Pancreas (tissue), 10 donors: ENCODE data around the gene ANKS1B. TPM values are rescaled to one million over a fixed set of nuclear protein-coding genes. Genes with fewer than 3 reads are reported as not detected.
A peak's percentile ranks its signal among the peaks of the same experiment; 100 is the strongest.
"Not testable (repeated sequence)": the region's sequence is repeated elsewhere in the genome, so short reads cannot be mapped to it uniquely, and the experiment has no call there.

Experiments used
- ATAC-seq, 4 donors: fragments of 200-7000 bp; cut with Tn5 transposase; one replicate each; pipeline versions ENCODE4 v1.8.0 to v1.9.1; 2020; ENCODE audit warnings: mild to moderate bottlenecking in 4 of 4, moderate library complexity in 4 of 4
- DNase-seq, 6 donors: peaks; one replicate each; pipeline ENCODE4 v3.0.0-alpha.2; 2020
- FAIRE-seq: peaks from 2 replicates; lab custom pipeline; 2012; peaks lifted over from hg19 to GRCh38; lab: Jason Lieb, UNC
- H3K27ac ChIP-seq, 4 donors: fragments of 200-600 bp; sonication (generic); 1 replicate in 3 of 4; 2 replicates in 1 of 4; pipeline versions ENCODE4 v1.5.0 to v1.8.0; 2020
- H3K27me3 ChIP-seq, 4 donors: fragments of 200-600 bp; one replicate each; pipeline ENCODE4 v1.8.0; 2021
- H3K36me3 ChIP-seq, 3 donors: fragments of 200-600 bp; sonication (generic) in 1 of 3; one replicate each; pipeline versions ENCODE4 v1.5.0 to v1.8.0; 2020 to 2021
- H3K4me1 ChIP-seq, 3 donors: fragments of 200-600 bp; one replicate each; pipeline ENCODE4 v1.8.0; 2021
- H3K4me3 ChIP-seq, 4 donors: fragments of 200-600 bp; sonication (generic) in 2 of 4; one replicate each; pipeline versions ENCODE4 v1.5.0 to v1.8.0; 2020 to 2021
- H3K9me3 ChIP-seq, 4 donors: fragments of 200-600 bp; one replicate each; pipeline ENCODE4 v1.8.0; 2021
- CTCF ChIP-seq, 4 donors: fragments of 200-600 bp; sonication (generic) in 3 of 4; IDR thresholded peaks; one replicate each; pipeline versions ENCODE4 v1.5.0 to v1.8.0; 2021; ENCODE audit warnings: antibody characterized with exemption in 4 of 4
- WGBS, 2 donors: extraction: QIAGEN DNeasy Blood & Tissue Kit; methylation state at CpG; one replicate each; pipeline ENCODE4 v1.1.7; 2013; 5-methylcytosine and 5-hydroxymethylcytosine counted together
- intact Hi-C, 3 donors: fragments of 100-400 bp; cut with DNase I; formaldehyde crosslinking; loops; one replicate each; pipeline versions ENCODE4 v1.11.1 to v1.14.2; 2022
- polyA plus RNA-seq, 2 donors: library from polyadenylated mRNA; stranded (reverse); fragments of 200-250 nt; gene quantifications; one replicate each; pipeline ENCODE4 v1.2.3, GENCODE V29; 2013
- total RNA-seq, 6 donors: library from RNA; stranded (reverse); fragmentation: NEBNext Ultra II Directional in 4 of 6; extraction: Animal tissue kit (Norgen Biotek cat#: 25700) in 4 of 6; gene quantifications; one replicate each; pipeline versions ENCODE4 v1.2.1 to v1.2.4, GENCODE V29; 2021 to 2023
- donor health status: healthy with polysubstance abuse.
- donor health status: DM: no; HTN: no; CAD: no; lungs with moderate emphysema.
- donor health status: DM: no; HTN: no; CAD: no.
- donor health status: control.
- donor health status: control.
- donor health status: Bipolar disorder and iron deficiency.
- donor health status: DM: yes; HTN: yes; CAD: no.
- donor health status: DM: no; HTN: no; CAD: no.
- donor health status: DM: no; HTN: no; CAD: no.
- donor health status: DM: yes; HTN: yes; CAD: no.

ANKS1B gene
- total and polyA plus RNA-seq, 8 donors = 0.49 to 3.2 (median 1.9) TPM

- WGBS, 2 donors = 6 to 11% methylated on average over 1 of the region's 1 CpG
- H3K27ac ChIP-seq = no peak overlapping the region
- H3K36me3 ChIP-seq = no peaks in the 10 kb centered on the region
- no peaks in the 10 kb centered on the region for H3K27me3 ChIP-seq
- intact Hi-C loops = no loop called here
- H3K4me3 ChIP-seq = no peak overlapping the region
- no peak for TF ChIP-seq CTCF (IDR thresholded peaks at IDR 0.05)
- H3K4me1 ChIP-seq = no peaks in the 10 kb centered on the region
- no peak for FAIRE-seq
- no peak for ATAC-seq
- H3K9me3 ChIP-seq = no peaks in the 10 kb centered on the region
- no peak for DNase-seq
Measured at GRCh38 chr12:99330216-99330615, 654.5 kb downstream of the ANKS1B start.

GRCh38 chr12:99321210-99321609 is 663.5 kb downstream of the ANKS1B start:
- H3K4me3 ChIP-seq, intact Hi-C loops, H3K27me3 ChIP-seq, H3K36me3 ChIP-seq, H3K27ac ChIP-seq, H3K4me1 ChIP-seq, ATAC-seq, H3K9me3 ChIP-seq, FAIRE-seq: not testable (repeated sequence)
- WGBS, 2 donors = 77 to 82% methylated on average over 8 to 9 of the region's 9 CpGs
- peak in 2 of 6 donors; percentile 17 to 21 for DNase-seq

GRCh38 chr12:99311373-99311772 is 673.4 kb downstream of the ANKS1B start:
- H3K27ac ChIP-seq = no peak overlapping the region
- no peaks in the 10 kb centered on the region for H3K36me3 ChIP-seq
- DNase-seq (no peak), FAIRE-seq (no peak), ATAC-seq (no peak)
- no peaks in the 10 kb centered on the region for H3K27me3 ChIP-seq
- no peak overlapping the region for H3K4me3 ChIP-seq
- H3K9me3 ChIP-seq = no peaks in the 10 kb centered on the region
- intact Hi-C loops = no loop called here
- 74 to 78% methylated on average over 1 of the region's 1 CpG for WGBS, 2 donors
- H3K4me1 ChIP-seq = no peaks in the 10 kb centered on the region
- TF ChIP-seq CTCF (IDR thresholded peaks at IDR 0.05) = no peak

GRCh38 chr12:99309812-99310211 is 674.9 kb downstream of the ANKS1B start:
- Histone ChIP-seq H3K4me3 (no peak overlapping the region), H3K9me3 (no peaks in the 10 kb centered on the region), H3K36me3 (no peaks in the 10 kb centered on the region), H3K27ac (no peak overlapping the region), H3K4me1 (no peaks in the 10 kb centered on the region), H3K27me3 (no peaks in the 10 kb centered on the region)
- no peak for TF ChIP-seq CTCF (IDR thresholded peaks at IDR 0.05)
- DNase-seq (no peak), ATAC-seq (no peak), FAIRE-seq (no peak)
- intact Hi-C loops = no loop called here
- WGBS, 2 donors = 38 to 55% methylated on average over 2 of the region's 2 CpGs

- no peaks in the 10 kb centered on the region for H3K9me3 ChIP-seq
- no peaks in the 10 kb centered on the region for H3K4me1 ChIP-seq
- FAIRE-seq = no peak
- 20 to 30% methylated on average over 2 of the region's 2 CpGs for WGBS, 2 donors
- H3K36me3 ChIP-seq = no peaks in the 10 kb centered on the region
- ATAC-seq = no peak
- H3K4me3 ChIP-seq = no peak overlapping the region
- TF ChIP-seq CTCF (IDR thresholded peaks at IDR 0.05) = no peak
- no peak for DNase-seq
- intact Hi-C loops = no loop called here
- H3K27me3 ChIP-seq = no peaks in the 10 kb centered on the region
- H3K27ac ChIP-seq = no peak overlapping the region
Measured at GRCh38 chr12:99302874-99303273, 681.9 kb downstream of the ANKS1B start.
